DMS 273 treated with DMSO at 0.1 percent for 48 hours (cell line): ENCODE results near the gene BTBD10.

Source experiments
- DNase-seq: peaks from one replicate; lab custom pipeline; 2025; lab: John Stamatoyannopoulos, UW

BTBD10 gene

GRCh38 chr11:13462901-13463778, at the start of gene BTBD10:
Gene BTBD10, minus strand, starts transcription at chr11:13463222. Its CDS starts 18,098 bp downstream, at chr11:13445124.
- peak; percentile 64 for DNase-seq

GRCh38 chr11:13503393-13503792, 40.4 kb upstream of the BTBD10 start:
- DNase-seq, result no peak

GRCh38 chr11:13502492-13502891, 39.5 kb upstream of the BTBD10 start:
- no peak for DNase-seq

- DNase-seq, result no peak
Measured at GRCh38 chr11:13495929-13496328, 32.9 kb upstream of the BTBD10 start, which contains the start of gene PTH. Gene PTH, minus strand, starts transcription at chr11:13495997. Its CDS starts 3,142 bp downstream, at chr11:13492855.

GRCh38 chr11:13494051-13494450, 31.0 kb upstream of the BTBD10 start:
- DNase-seq, result no peak

GRCh38 chr11:13487661-13488030, 24.6 kb upstream of the BTBD10 start:
- DNase-seq, result no peak

- DNase-seq, result no peak
Measured at GRCh38 chr11:13486926-13487660, 24.1 kb upstream of the BTBD10 start.

GRCh38 chr11:13480198-13480597, 17.2 kb upstream of the BTBD10 start:
- no peak for DNase-seq

- DNase-seq, result no peak
Measured at GRCh38 chr11:13479688-13480087, 16.7 kb upstream of the BTBD10 start.

GRCh38 chr11:13475091-13475490, 12.1 kb upstream of the BTBD10 start:
- DNase-seq, result no peak

- DNase-seq, result no peak
Measured at GRCh38 chr11:13473013-13473722, 10.1 kb upstream of the BTBD10 start.

GRCh38 chr11:13468750-13469149, 5.7 kb upstream of the BTBD10 start:
- no peak for DNase-seq

- peak; percentile 9 for DNase-seq
Measured at GRCh38 chr11:13465909-13466371, 2.9 kb upstream of the BTBD10 start.

- no peak for DNase-seq
Measured at GRCh38 chr11:13463779-13464290, 813 bp upstream of the BTBD10 start.

- DNase-seq, result no peak
Measured at GRCh38 chr11:13462311-13462900, 616 bp downstream of the BTBD10 start.

GRCh38 chr11:13461291-13461690, 1.7 kb downstream of the BTBD10 start:
- DNase-seq, result no peak

GRCh38 chr11:13450832-13451397, 12.1 kb downstream of the BTBD10 start:
- no peak for DNase-seq

- no peak for DNase-seq
Measured at GRCh38 chr11:13449522-13449921, 13.5 kb downstream of the BTBD10 start.

GRCh38 chr11:13448876-13449275, 14.1 kb downstream of the BTBD10 start:
- DNase-seq, result no peak

- no peak for DNase-seq
Measured at GRCh38 chr11:13446444-13446843, 16.6 kb downstream of the BTBD10 start.

GRCh38 chr11:13445588-13445987, 17.4 kb downstream of the BTBD10 start:
- no peak for DNase-seq
